CD8-positive, alpha-beta memory T cell (primary cell): Measurements from ENCODE around the gene CNOT11. TPM values are rescaled to one million over a fixed set of nuclear protein-coding genes. Genes with fewer than 3 reads are reported as not detected.
A peak's percentile ranks its signal among the peaks of the same experiment; 100 is the strongest.

ENCODE experiments used
- CTCF ChIA-PET: fragments of 350-600 bp; sonication (Branson Sonifier 250); formaldehyde crosslinking; loops from one replicate; lab custom pipeline; 2021; ENCODE audit warnings: antibody characterized with exemption; lab: Charles Lee
- POLR2A ChIA-PET: fragments of 350-600 bp; sonication (Branson Sonifier 250); formaldehyde crosslinking; loops from one replicate; lab custom pipeline; 2021; ENCODE audit warnings: antibody characterized with exemption; lab: Charles Lee
- DNase-seq, 5 donors: peaks; one replicate each; pipeline versions ENCODE4 v3.0.0 to v3.0.0-alpha.2; 2020 to 2022; ENCODE audit warnings: mixed read lengths in 1 of 5
- H3K27ac ChIP-seq: one replicate; pipeline ENCODE4 v1.7.0; 2013; ENCODE audit warnings: low read depth, mild to moderate bottlenecking, low read length, moderate library complexity
- H3K27me3 ChIP-seq: 2 replicates; pipeline ENCODE4 v1.7.0; 2013; ENCODE audit warnings: low read length, mild to moderate bottlenecking; ENCODE audit not compliant: insufficient read depth, poor library complexity, severe bottlenecking
- H3K36me3 ChIP-seq: 2 replicates; pipeline ENCODE4 v1.7.0; 2013; ENCODE audit warnings: mild to moderate bottlenecking, low read length, moderate library complexity; ENCODE audit not compliant: insufficient read depth
- H3K4me1 ChIP-seq: 2 replicates; pipeline ENCODE4 v1.7.0; 2013; ENCODE audit warnings: mild to moderate bottlenecking, low read length, moderate library complexity; ENCODE audit not compliant: insufficient read depth
- H3K4me3 ChIP-seq: 2 replicates; pipeline ENCODE4 v1.7.0; 2013; ENCODE audit warnings: mild to moderate bottlenecking, low read length
- H3K9me3 ChIP-seq: 2 replicates; pipeline ENCODE4 v1.7.0; 2013; ENCODE audit warnings: mild to moderate bottlenecking, low read length
- H3K27ac Mint-ChIP-seq, 8 donors: one replicate each; pipeline ENCODE4 v1.8.0; 2020 to 2021; ENCODE audit warnings: mixed read lengths in 8 of 8, mild to moderate bottlenecking in 6 of 8, inconsistent platforms in 3 of 8, moderate library complexity in 3 of 8
- H3K27me3 Mint-ChIP-seq, 2 donors: one replicate each; pipeline ENCODE4 v1.8.0; 2020 to 2021; ENCODE audit warnings: mixed read lengths in 2 of 2, mild to moderate bottlenecking in 1 of 2, moderate library complexity in 1 of 2
- H3K36me3 Mint-ChIP-seq, 3 donors: one replicate each; pipeline ENCODE4 v1.8.0; 2020 to 2021; ENCODE audit warnings: mixed read lengths in 3 of 3, inconsistent platforms in 1 of 3, mild to moderate bottlenecking in 1 of 3
- H3K4me1 Mint-ChIP-seq, 3 donors: one replicate each; pipeline ENCODE4 v1.8.0; 2020 to 2021; ENCODE audit warnings: mixed read lengths in 3 of 3, inconsistent platforms in 1 of 3, mild to moderate bottlenecking in 1 of 3
- H3K4me3 Mint-ChIP-seq, 7 donors: one replicate each; pipeline ENCODE4 v1.8.0; 2020 to 2021; ENCODE audit warnings: mixed read lengths in 7 of 7, mild to moderate bottlenecking in 6 of 7, moderate library complexity in 4 of 7, inconsistent platforms in 2 of 7
- H3K9me3 Mint-ChIP-seq, 5 donors: one replicate each; pipeline ENCODE4 v1.8.0; 2020 to 2022; ENCODE audit warnings: mixed read lengths in 5 of 5, mild to moderate bottlenecking in 3 of 5, moderate library complexity in 2 of 5, inconsistent platforms in 1 of 5
- polyA plus RNA-seq: library from polyadenylated mRNA; unstranded; fragments of 300-500 nt; fragmentation: Illumina TruSeq; gene quantifications from one replicate; pipeline ENCODE4 v1.2.3, GENCODE V29; 2021
- total RNA-seq, 2 experiments: library from RNA; stranded (reverse); gene quantifications; one replicate each; pipeline ENCODE4 v1.2.3, GENCODE V29; 2021

Gene CNOT11
- total and polyA plus RNA-seq, 3 experiments from 2014 or later = 60.9 to 70.0 (median 67.4) TPM

- Histone ChIP-seq H3K27ac (no peak overlapping the region), H3K4me1 (peaks cover 12% of the 10 kb centered on the region), H3K27me3 (no peaks in the 10 kb centered on the region), H3K36me3 (peaks cover 50% of the 10 kb centered on the region), H3K4me3 (no peak overlapping the region), H3K9me3 (no peaks in the 10 kb centered on the region)
- Mint-ChIP-seq H3K9me3 (no peaks in the 10 kb centered on the region), H3K36me3 (peaks cover 6 to 85% (median 14%) of the 10 kb centered on the region in 3 donors), H3K27me3 (no peaks in the 10 kb centered on the region), H3K4me1 (peaks cover 28 to 55% (median 53%) of the 10 kb centered on the region in 3 donors), H3K27ac (peak overlapping the region; percentile 43 to 90 (median 72)), H3K4me3 (no peak overlapping the region)
- ChIA-PET POLR2A (no interaction called here), CTCF (interaction anchor here (0.9 kb wide), 1 partner anchor 9 kb away, joined by 3 read pairs; no protein-coding TSS in a partner anchor)
- DNase-seq = no peak
Measured at GRCh38 chr2:101272045-101272784, 19.5 kb downstream of the CNOT11 start.

- no peaks in the 10 kb centered on the region for H3K27me3 ChIP-seq
- H3K4me1 ChIP-seq = peaks cover 12% of the 10 kb centered on the region
- H3K4me1 Mint-ChIP-seq = peaks cover 23 to 51% (median 50%) of the 10 kb centered on the region in 3 donors
- no peak for DNase-seq
- H3K9me3 ChIP-seq = no peaks in the 10 kb centered on the region
- POLR2A ChIA-PET = no interaction called here
- peak overlapping the region in 2 of 7 donors; percentile 21 to 59 for H3K4me3 Mint-ChIP-seq
- H3K9me3 Mint-ChIP-seq = no peaks in the 10 kb centered on the region
- H3K4me3 ChIP-seq = no peak overlapping the region
- H3K36me3 ChIP-seq = peaks cover 42% of the 10 kb centered on the region
- H3K27me3 Mint-ChIP-seq = no peaks in the 10 kb centered on the region
- no peak overlapping the region for H3K27ac ChIP-seq
- peak overlapping the region in 7 of 8 donors; percentile 23 to 90 (median 59) for H3K27ac Mint-ChIP-seq
- H3K36me3 Mint-ChIP-seq = peaks cover 6 to 86% (median 13%) of the 10 kb centered on the region in 3 donors
- CTCF ChIA-PET = interaction anchor here (0.9 kb wide), 1 partner anchor 8 kb away, joined by 3 read pairs; no protein-coding TSS in a partner anchor
Measured at GRCh38 chr2:101273056-101273455, 20.4 kb downstream of the CNOT11 start.

GRCh38 chr2:101274142-101274541 is 21.5 kb downstream of the CNOT11 start:
- Mint-ChIP-seq H3K27me3 (no peaks in the 10 kb centered on the region), H3K36me3 (peaks cover 6 to 85% (median 13%) of the 10 kb centered on the region in 3 donors), H3K4me1 (peaks cover 29 to 51% (median 49%) of the 10 kb centered on the region in 3 donors), H3K4me3 (peak overlapping the region in 1 of 7 donors; percentile 32), H3K9me3 (no peaks in the 10 kb centered on the region), H3K27ac (peak overlapping the region in 6 of 8 donors; percentile 12 to 71 (median 41))
- Histone ChIP-seq H3K27me3 (no peaks in the 10 kb centered on the region), H3K36me3 (peaks cover 39% of the 10 kb centered on the region), H3K27ac (no peak overlapping the region), H3K9me3 (no peaks in the 10 kb centered on the region), H3K4me3 (no peak overlapping the region), H3K4me1 (peaks cover 12% of the 10 kb centered on the region)
- DNase-seq = no peak
- POLR2A ChIA-PET = no interaction called here
- CTCF ChIA-PET = interaction anchor here (1.0 kb wide), 1 partner anchor 114 kb away, joined by 3 read pairs; the partner anchor contains the start of gene CREG2

- peaks cover 32 to 56% (median 51%) of the 10 kb centered on the region in 3 donors for H3K4me1 Mint-ChIP-seq
- no peaks in the 10 kb centered on the region for H3K27me3 Mint-ChIP-seq
- Histone ChIP-seq H3K36me3 (peaks cover 40% of the 10 kb centered on the region), H3K27me3 (no peaks in the 10 kb centered on the region), H3K4me1 (peaks cover 11% of the 10 kb centered on the region), H3K9me3 (no peaks in the 10 kb centered on the region), H3K27ac (no peak overlapping the region), H3K4me3 (no peak overlapping the region)
- peaks cover 10 to 84% (median 25%) of the 10 kb centered on the region in 3 donors for H3K36me3 Mint-ChIP-seq
- H3K4me3 Mint-ChIP-seq = no peak overlapping the region
- DNase-seq = no peak
- ChIA-PET POLR2A (no interaction called here), CTCF (interaction anchor here (1.2 kb wide), 1 partner anchor 73 kb away, joined by 4 read pairs; no protein-coding TSS in a partner anchor)
- H3K27ac Mint-ChIP-seq = peak overlapping the region in 1 of 8 donors; percentile 46
- H3K9me3 Mint-ChIP-seq = no peaks in the 10 kb centered on the region
Measured at GRCh38 chr2:101277111-101277510, 24.4 kb downstream of the CNOT11 start.

GRCh38 chr2:101278925-101279324 is 26.2 kb downstream of the CNOT11 start:
- peaks cover 44% of the 10 kb centered on the region for H3K36me3 ChIP-seq
- peaks cover 34 to 50% (median 39%) of the 10 kb centered on the region in 3 donors for H3K4me1 Mint-ChIP-seq
- H3K4me1 ChIP-seq = no peaks in the 10 kb centered on the region
- no peaks in the 10 kb centered on the region for H3K27me3 Mint-ChIP-seq
- no peak overlapping the region for H3K4me3 ChIP-seq
- H3K27ac Mint-ChIP-seq = peak overlapping the region in 7 of 8 donors; percentile 5 to 92 (median 38)
- H3K9me3 Mint-ChIP-seq = no peaks in the 10 kb centered on the region
- DNase-seq = no peak
- no peak overlapping the region for H3K27ac ChIP-seq
- ChIA-PET POLR2A (no interaction called here), CTCF (no interaction called here)
- H3K36me3 Mint-ChIP-seq = peaks cover 13 to 84% (median 30%) of the 10 kb centered on the region in 3 donors
- no peak overlapping the region for H3K4me3 Mint-ChIP-seq
- no peaks in the 10 kb centered on the region for H3K9me3 ChIP-seq
- H3K27me3 ChIP-seq = no peaks in the 10 kb centered on the region

GRCh38 chr2:101281482-101281881 is 28.8 kb downstream of the CNOT11 start:
- Histone ChIP-seq H3K36me3 (peaks cover 52% of the 10 kb centered on the region), H3K9me3 (no peaks in the 10 kb centered on the region), H3K4me1 (no peaks in the 10 kb centered on the region), H3K27me3 (no peaks in the 10 kb centered on the region), H3K27ac (no peak overlapping the region), H3K4me3 (no peak overlapping the region)
- no peak for DNase-seq
- POLR2A ChIA-PET = no interaction called here
- peak overlapping the region in 6 of 8 donors; percentile 17 to 93 (median 65) for H3K27ac Mint-ChIP-seq
- H3K4me1 Mint-ChIP-seq = peaks cover 43 to 64% (median 54%) of the 10 kb centered on the region in 3 donors
- no peaks in the 10 kb centered on the region for H3K9me3 Mint-ChIP-seq
- no peaks in the 10 kb centered on the region for H3K27me3 Mint-ChIP-seq
- H3K36me3 Mint-ChIP-seq = peaks cover 13 to 89% (median 33%) of the 10 kb centered on the region in 3 donors
- H3K4me3 Mint-ChIP-seq = peak overlapping the region in 1 of 7 donors; percentile 26
- CTCF ChIA-PET = interaction anchor here (0.7 to 1.4 kb wide), 3 partner anchors 9 to 550 kb away, joined by 3 read pairs; no protein-coding TSS in a partner anchor

GRCh38 chr2:101282980-101283379 is 30.3 kb downstream of the CNOT11 start:
- Histone ChIP-seq H3K4me3 (no peak overlapping the region), H3K9me3 (no peaks in the 10 kb centered on the region), H3K27me3 (no peaks in the 10 kb centered on the region), H3K27ac (no peak overlapping the region), H3K36me3 (peaks cover 59% of the 10 kb centered on the region), H3K4me1 (no peaks in the 10 kb centered on the region)
- Mint-ChIP-seq H3K27ac (peak overlapping the region; percentile 13 to 92 (median 79)), H3K4me1 (peaks cover 48 to 74% (median 58%) of the 10 kb centered on the region in 3 donors), H3K4me3 (peak overlapping the region in 2 of 7 donors; percentile 1 to 15), H3K9me3 (no peaks in the 10 kb centered on the region), H3K27me3 (no peaks in the 10 kb centered on the region), H3K36me3 (peaks cover 13 to 92% (median 33%) of the 10 kb centered on the region in 3 donors)
- no peak for DNase-seq
- CTCF ChIA-PET = interaction anchor here (1.2 to 1.4 kb wide), 2 partner anchors 19 to 548 kb away, joined by 3 to 4 read pairs; no protein-coding TSS in a partner anchor
- POLR2A ChIA-PET = no interaction called here

- H3K27ac ChIP-seq = no peak overlapping the region
- H3K27me3 Mint-ChIP-seq = no peaks in the 10 kb centered on the region
- DNase-seq = no peak
- POLR2A ChIA-PET = no interaction called here
- no peaks in the 10 kb centered on the region for H3K27me3 ChIP-seq
- H3K36me3 Mint-ChIP-seq = peaks cover 13 to 83% (median 26%) of the 10 kb centered on the region in 3 donors
- peaks cover 35 to 61% (median 47%) of the 10 kb centered on the region in 3 donors for H3K4me1 Mint-ChIP-seq
- CTCF ChIA-PET = interaction anchor here (1.2 kb wide), 1 partner anchor 24 kb away, joined by 3 read pairs; no protein-coding TSS in a partner anchor
- no peaks in the 10 kb centered on the region for H3K9me3 ChIP-seq
- no peak overlapping the region for H3K4me3 Mint-ChIP-seq
- peaks cover 52% of the 10 kb centered on the region for H3K36me3 ChIP-seq
- peak overlapping the region in 4 of 8 donors; percentile 17 to 54 (median 43) for H3K27ac Mint-ChIP-seq
- peaks cover 6% of the 10 kb centered on the region for H3K4me1 ChIP-seq
- H3K9me3 Mint-ChIP-seq = no peaks in the 10 kb centered on the region
- H3K4me3 ChIP-seq = no peak overlapping the region
Measured at GRCh38 chr2:101286684-101287083, 34.0 kb downstream of the CNOT11 start.
